Stimulated activated CD4-positive, alpha-beta T cell treated with anti-CD3 and anti-CD28 coated beads, Interleukin-4, amount 100 ng/mL, for 4 hours (primary cell): ENCODE results near the gene VWCE.

Experiments
- DNase-seq, 2 experiments: peaks; one replicate each; pipeline ENCODE4 v3.0.0-alpha.2; 2020

The VWCE gene

GRCh38 chr11:61329871-61330270 is 34.8 kb upstream of the VWCE start:
- DNase-seq = no peak

- no peak for DNase-seq
These were observed 33.2 kb upstream of the VWCE start for GRCh38 chr11:61328351-61328750.

- no peak for DNase-seq
These were observed 32.6 kb upstream of the VWCE start for GRCh38 chr11:61327669-61328071.

GRCh38 chr11:61325649-61326414 is 30.7 kb upstream of the VWCE start:
- no peak for DNase-seq

- no peak for DNase-seq
These were observed 20.1 kb upstream of the VWCE start for GRCh38 chr11:61315260-61315659.

GRCh38 chr11:61310749-61311148 is 15.6 kb upstream of the VWCE start:
- DNase-seq = no peak

- DNase-seq = no peak
These were observed 14.6 kb upstream of the VWCE start for GRCh38 chr11:61309739-61310138.

GRCh38 chr11:61309141-61309540 is 14.0 kb upstream of the VWCE start:
- no peak for DNase-seq

GRCh38 chr11:61307354-61307753 is 12.2 kb upstream of the VWCE start:
- no peak for DNase-seq

- no peak for DNase-seq
These were observed 11.1 kb upstream of the VWCE start for GRCh38 chr11:61306221-61306620.

- no peak for DNase-seq
These were observed 10.3 kb upstream of the VWCE start for GRCh38 chr11:61305417-61305816.

- DNase-seq = no peak
These were observed 8.6 kb upstream of the VWCE start for GRCh38 chr11:61303725-61304124.

GRCh38 chr11:61302550-61302949 is 7.4 kb upstream of the VWCE start:
- DNase-seq = no peak

- no peak for DNase-seq
These were observed 3.6 kb upstream of the VWCE start for GRCh38 chr11:61298663-61299244.

- DNase-seq = no peak
These were observed 2.6 kb upstream of the VWCE start for GRCh38 chr11:61297746-61298145.

GRCh38 chr11:61297341-61297740 is 2.2 kb upstream of the VWCE start:
- no peak for DNase-seq

- DNase-seq = no peak
These were observed 445 bp upstream of the VWCE start for GRCh38 chr11:61295596-61295926.

GRCh38 chr11:61293867-61294716 is 1.0 kb downstream of the VWCE start:
- DNase-seq = peak; percentile 56 to 57

- no peak for DNase-seq
These were observed 2.8 kb downstream of the VWCE start for GRCh38 chr11:61292356-61292755.

- no peak for DNase-seq
These were observed 4.0 kb downstream of the VWCE start for GRCh38 chr11:61290905-61291690.

- DNase-seq = no peak
These were observed 7.7 kb downstream of the VWCE start for GRCh38 chr11:61287338-61287977.

GRCh38 chr11:61283613-61284012 is 11.5 kb downstream of the VWCE start:
- no peak for DNase-seq
